Right hindlimb (tissue), 1 donor: ENCODE data around the gene SERINC4.
"Not testable (repeated sequence)": the region's sequence is repeated elsewhere in the genome, so short reads cannot be mapped to it uniquely, and the experiment has no call there.

ENCODE experiments used
- DNase-seq: peaks from one replicate; pipeline ENCODE4 v3.0.0-alpha.2; 2018

The SERINC4 gene

GRCh38 chr15:43799945-43800285, at the start of gene SERINC4:
Gene SERINC4, minus strand, starts transcription at chr15:43800220. Its CDS starts 234 bp downstream, at chr15:43799986.
- peak; percentile 27 for DNase-seq

- DNase-seq, result no peak
Measured at GRCh38 chr15:43845421-43845820, 45.4 kb upstream of the SERINC4 start.

GRCh38 chr15:43832485-43832884, 32.5 kb upstream of the SERINC4 start:
- not testable (repeated sequence) for DNase-seq

GRCh38 chr15:43831519-43832052, 31.6 kb upstream of the SERINC4 start:
- not testable (repeated sequence) for DNase-seq

- DNase-seq, result not testable (repeated sequence)
Measured at GRCh38 chr15:43830691-43831275, 30.8 kb upstream of the SERINC4 start.

- not testable (repeated sequence) for DNase-seq
Measured at GRCh38 chr15:43829951-43830540, 30.0 kb upstream of the SERINC4 start.

GRCh38 chr15:43828061-43828657, 28.1 kb upstream of the SERINC4 start:
- DNase-seq, result no peak

- DNase-seq, result peak; percentile 86
Measured at GRCh38 chr15:43826508-43827341, 26.7 kb upstream of the SERINC4 start, which contains the start of gene WDR76. Gene WDR76, plus strand, starts transcription at chr15:43827002. Its CDS starts 31 bp downstream, at chr15:43827033.

- no peak for DNase-seq
Measured at GRCh38 chr15:43826029-43826507, 26.0 kb upstream of the SERINC4 start.

- DNase-seq, result not testable (repeated sequence)
Measured at GRCh38 chr15:43825305-43825704, 25.3 kb upstream of the SERINC4 start.

GRCh38 chr15:43824302-43825246, 24.6 kb upstream of the SERINC4 start, which contains the start of gene MFAP1:
Gene MFAP1, minus strand, starts transcription at chr15:43824690. Its CDS starts 121 bp downstream, at chr15:43824569.
- peak; percentile 95 for DNase-seq

GRCh38 chr15:43821505-43821904, 21.5 kb upstream of the SERINC4 start:
- no peak for DNase-seq

GRCh38 chr15:43815064-43815463, 15.0 kb upstream of the SERINC4 start:
- not testable (repeated sequence) for DNase-seq

GRCh38 chr15:43808960-43809678, 9.1 kb upstream of the SERINC4 start:
- no peak for DNase-seq

GRCh38 chr15:43808435-43808950, 8.5 kb upstream of the SERINC4 start:
- DNase-seq, result no peak

- not testable (repeated sequence) for DNase-seq
Measured at GRCh38 chr15:43802676-43803075, 2.7 kb upstream of the SERINC4 start.

GRCh38 chr15:43800286-43801141, 494 bp upstream of the SERINC4 start, which contains the start of gene HYPK:
Gene HYPK, plus strand, starts transcription at chr15:43800599. Its CDS starts 24 bp downstream, at chr15:43800623.
- DNase-seq, result peak; percentile 96

- peak; percentile 25 for DNase-seq
Measured at GRCh38 chr15:43799209-43799944, 643 bp downstream of the SERINC4 start.

GRCh38 chr15:43796566-43796965, 3.5 kb downstream of the SERINC4 start:
- DNase-seq, result no peak
